Sciatic nerve (tissue), 2 donors: ENCODE measurements around the gene TBXAS1. TPM values are rescaled to one million over a fixed set of nuclear protein-coding genes. Genes with fewer than 3 reads are reported as not detected.

ENCODE experiments used
- ATAC-seq: fragments of 200-7000 bp; cut with Tn5 transposase; one replicate; pipeline ENCODE4 v1.9.1; 2020; ENCODE audit warnings: mild to moderate bottlenecking, moderate library complexity
- DNase-seq: peaks from one replicate; pipeline ENCODE4 v3.0.0-alpha.2; 2020; ENCODE audit warnings: low spot score
- intact Hi-C: fragments of 100-400 bp; cut with DNase I; formaldehyde crosslinking; loops from one replicate; pipeline ENCODE4 v1.14.2; 2022
- total RNA-seq: library from RNA; stranded (reverse); fragmentation: NEBNext Ultra II Directional; extraction: Animal tissue kit (Norgen Biotek cat#: 25700); gene quantifications from one replicate; pipeline ENCODE4 v1.2.1, GENCODE V29; 2021
- donor health status: DM: no; HTN: no; CAD: no.
- donor health status: DM: no; HTN: no; CAD: no.

Gene TBXAS1
- total RNA-seq, 1 donor from 2014 or later, result 19.1 TPM

GRCh38 chr7:140023728-140024127 lies 194.7 kb downstream of the TBXAS1 start:
- DNase-seq (no peak), ATAC-seq (no peak)
- intact Hi-C loops, result no loop called here

DNA sequence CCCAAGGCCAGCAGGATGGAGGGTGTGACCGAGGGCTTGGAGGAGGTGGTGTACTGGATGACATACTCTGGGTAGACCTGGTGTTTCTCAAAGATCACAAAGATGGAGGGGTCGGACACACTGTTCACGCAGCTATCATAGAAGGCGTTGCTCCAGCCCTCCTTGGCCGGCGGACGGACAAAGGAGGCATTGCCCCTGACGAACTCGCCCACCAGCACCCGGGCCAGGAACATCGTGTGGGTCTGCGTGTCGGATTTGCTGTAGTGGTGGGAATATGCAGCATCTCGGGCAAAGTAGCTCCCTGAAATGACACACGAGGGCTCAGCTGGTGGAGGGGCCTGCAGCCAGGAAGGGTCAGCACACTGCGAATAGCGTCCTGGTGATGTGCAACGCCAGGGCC lies 195.5 kb downstream of the TBXAS1 start:
- no peak for DNase-seq
- ATAC-seq, result no peak
- intact Hi-C loops, result no loop called here

GRCh38 chr7:140025241-140025640 lies 196.2 kb downstream of the TBXAS1 start:
- DNase-seq (no peak), ATAC-seq (no peak)
- intact Hi-C loops, result loop anchor here (5.0 kb wide), 1 partner anchor 1472 kb away; no protein-coding TSS in a partner anchor

DNA sequence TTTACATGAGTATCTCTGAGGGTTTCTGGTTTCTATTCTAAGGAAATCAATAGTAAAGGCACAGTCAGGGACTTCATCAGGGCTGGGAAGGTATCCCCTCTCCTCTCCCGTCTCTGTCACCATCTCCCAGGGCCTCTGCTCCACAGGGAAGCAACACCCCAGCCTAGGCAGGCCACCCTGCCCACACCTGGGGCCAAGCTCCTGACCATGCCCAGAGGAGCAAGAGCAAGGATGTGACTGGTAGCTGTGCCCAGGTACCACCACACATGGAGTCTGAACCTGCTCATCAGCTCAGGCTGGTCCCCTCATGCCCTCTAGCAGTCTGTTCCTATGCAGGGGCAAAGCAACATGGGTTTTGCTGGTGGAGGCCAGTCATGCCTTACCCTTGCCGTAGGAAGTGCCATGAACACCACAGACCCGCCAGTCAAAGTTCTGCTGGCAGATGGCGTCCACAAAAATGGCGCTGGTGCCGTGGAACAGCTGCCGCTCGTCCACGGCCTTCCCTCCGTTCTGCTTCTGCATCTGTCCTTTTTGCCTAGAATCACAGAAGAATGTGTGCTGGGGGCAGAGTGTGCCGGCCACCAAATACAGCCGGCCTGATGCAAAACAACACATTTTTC lies 196.9 kb downstream of the TBXAS1 start:
- DNase-seq, result no peak
- no peak for ATAC-seq
- intact Hi-C loops, result loop anchor here (5.0 kb wide), 1 partner anchor 1471 kb away; no protein-coding TSS in a partner anchor

DNA sequence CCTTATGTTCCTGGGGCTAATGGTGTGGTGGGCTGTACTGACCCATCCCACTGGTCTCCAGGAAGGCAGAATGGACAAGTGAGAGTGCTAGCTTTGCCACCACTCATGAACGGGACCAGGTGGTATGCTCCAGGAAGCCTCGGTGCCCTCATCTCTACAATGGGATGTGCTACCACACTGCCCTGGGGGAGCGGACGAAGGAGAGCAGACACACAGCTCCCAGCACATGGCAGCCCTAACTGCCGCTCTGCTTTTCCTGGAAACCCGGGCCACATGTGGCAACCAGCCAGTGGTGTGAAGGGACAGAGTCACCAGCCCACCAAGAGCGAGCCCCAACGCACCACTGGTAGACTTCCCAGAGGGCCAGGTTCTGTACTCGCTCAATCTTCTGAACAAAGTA lies 197.9 kb downstream of the TBXAS1 start:
- ATAC-seq (no peak), DNase-seq (no peak)
- intact Hi-C loops, result loop anchor here (5.0 kb wide), 1 partner anchor 1470 kb away; no protein-coding TSS in a partner anchor

DNA sequence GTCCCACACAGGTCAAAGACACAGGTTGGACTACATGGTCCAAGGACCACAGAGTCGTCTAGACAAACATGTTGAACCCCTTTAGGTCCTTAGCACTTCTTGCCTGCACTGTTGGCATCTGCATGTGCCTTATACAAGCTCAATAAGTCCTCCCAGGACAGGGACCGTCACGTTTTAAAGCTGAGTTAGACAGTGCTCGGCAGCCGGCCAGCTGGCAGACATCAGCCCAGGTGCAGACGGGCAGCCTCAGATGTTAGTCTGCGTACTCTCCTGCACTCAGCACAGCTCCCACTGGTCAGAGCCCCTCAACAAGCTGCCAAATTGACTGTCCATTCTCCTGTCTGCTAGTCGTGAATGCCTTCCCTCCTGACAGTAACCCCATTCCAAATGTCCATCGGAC lies 198.8 kb downstream of the TBXAS1 start:
- intact Hi-C loops, result loop anchor here (5.0 kb wide), 1 partner anchor 1469 kb away; no protein-coding TSS in a partner anchor
- ATAC-seq (no peak), DNase-seq (no peak)

DNA sequence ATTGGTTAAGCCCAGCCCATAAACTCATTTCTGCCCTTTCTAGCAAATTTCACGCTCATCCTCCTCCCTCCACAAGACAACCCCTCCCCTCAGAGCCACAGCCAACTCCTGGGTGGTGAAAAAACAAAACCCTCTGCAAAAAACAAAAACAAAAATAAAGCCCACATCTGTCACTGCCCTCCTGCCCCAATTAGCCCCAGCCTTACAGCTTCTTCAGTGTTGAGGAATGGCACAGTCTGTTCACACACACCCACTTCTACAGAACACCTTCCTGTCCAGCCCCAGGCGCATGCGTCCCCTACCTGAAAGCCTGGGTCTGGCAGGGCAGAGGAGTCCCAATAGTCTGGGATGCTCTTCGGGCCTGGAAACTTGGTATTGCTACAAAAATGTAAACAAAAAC lies 199.2 kb downstream of the TBXAS1 start:
- DNase-seq, result no peak
- intact Hi-C loops, result loop anchor here (5.0 kb wide), 1 partner anchor 1469 kb away; no protein-coding TSS in a partner anchor

GRCh38 chr7:140029072-140029471 lies 200.0 kb downstream of the TBXAS1 start:
- DNase-seq (no peak), ATAC-seq (no peak)
- intact Hi-C loops, result loop anchor here (5.0 kb wide), 1 partner anchor 1468 kb away; no protein-coding TSS in a partner anchor

More for the DNA sequence above, 199.2 kb downstream of the TBXAS1 start:
- ATAC-seq, result no peak

- intact Hi-C loops, result no loop called here
- peak; percentile 63 for ATAC-seq
These were observed 202.3 kb downstream of the TBXAS1 start for GRCh38 chr7:140031364-140031763.

DNA sequence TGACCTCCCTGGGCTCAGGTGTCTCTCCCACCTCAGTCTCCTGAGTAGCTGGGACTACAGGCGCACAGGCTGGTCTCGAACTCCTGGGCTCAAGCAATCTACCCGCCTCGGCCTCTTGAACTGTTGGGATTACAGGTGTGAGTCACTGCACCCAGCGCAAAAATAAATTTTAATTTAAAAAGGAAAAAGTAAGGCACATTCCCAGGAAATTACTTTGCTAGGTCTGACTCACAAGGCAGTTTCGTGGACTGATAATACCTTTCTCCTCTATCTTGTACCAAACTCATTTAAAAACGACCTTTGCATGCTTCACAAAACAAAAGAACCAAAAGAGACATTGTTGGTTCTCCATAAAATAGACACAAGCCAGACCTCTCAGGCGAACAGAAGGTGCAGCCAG lies 204.0 kb downstream of the TBXAS1 start:
- intact Hi-C loops, result no loop called here
- DNase-seq (no peak), ATAC-seq (no peak)

More at GRCh38 chr7:140031364-140031763, 202.3 kb downstream of the TBXAS1 start:
- DNase-seq, result no peak

GRCh38 chr7:140033779-140034363 lies 204.8 kb downstream of the TBXAS1 start:
- intact Hi-C loops, result no loop called here
- ATAC-seq, result peak; percentile 36
- DNase-seq, result no peak

GRCh38 chr7:140034421-140034820 lies 205.4 kb downstream of the TBXAS1 start:
- intact Hi-C loops, result no loop called here
- DNase-seq (no peak), ATAC-seq (no peak)

DNA sequence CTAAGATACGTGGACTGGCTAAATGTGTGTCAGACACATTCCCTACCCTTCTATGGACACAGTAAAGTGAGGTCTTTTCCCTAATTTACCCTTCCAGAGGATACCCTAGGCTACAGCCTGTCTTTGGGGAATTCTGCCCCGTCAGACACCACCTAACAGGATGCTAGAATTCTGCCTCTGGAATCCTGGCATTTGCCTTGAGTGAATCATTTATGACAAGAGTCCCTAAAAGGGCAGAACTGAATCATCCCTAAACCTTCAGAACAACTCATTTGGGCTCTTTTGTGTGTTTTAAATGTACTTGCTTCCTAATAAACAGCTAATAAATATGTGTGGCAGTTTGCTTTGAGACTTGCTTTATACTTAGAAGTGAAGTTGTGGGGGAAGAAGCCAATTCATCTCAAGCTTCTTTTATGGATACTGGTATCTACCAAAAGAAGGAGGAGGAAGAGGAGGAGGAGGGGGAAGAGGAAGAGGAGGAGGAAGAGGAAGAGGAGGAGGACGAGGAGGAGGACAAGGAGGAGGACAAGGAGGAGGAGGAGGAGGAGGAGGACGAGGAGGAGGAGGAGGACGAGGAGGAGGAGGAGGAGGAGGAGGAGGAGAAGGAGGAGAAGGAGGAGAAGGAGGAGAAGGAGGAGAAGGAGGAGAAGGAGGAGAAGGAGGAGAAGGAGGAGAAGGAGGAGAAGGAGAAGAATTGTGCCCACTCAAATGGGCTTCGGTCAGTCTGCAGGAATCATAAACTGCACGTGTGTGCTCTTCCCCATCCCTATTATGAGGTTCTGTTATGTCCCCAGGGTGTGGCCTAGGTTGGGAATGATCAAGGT lies 206.5 kb downstream of the TBXAS1 start:
- DNase-seq, result no peak

GRCh38 chr7:140036224-140036962 lies 207.3 kb downstream of the TBXAS1 start:
- DNase-seq (no peak), ATAC-seq (no peak)
- intact Hi-C loops, result no loop called here

More for the DNA sequence above, 206.5 kb downstream of the TBXAS1 start:
- no peak for ATAC-seq
- intact Hi-C loops, result no loop called here

DNA sequence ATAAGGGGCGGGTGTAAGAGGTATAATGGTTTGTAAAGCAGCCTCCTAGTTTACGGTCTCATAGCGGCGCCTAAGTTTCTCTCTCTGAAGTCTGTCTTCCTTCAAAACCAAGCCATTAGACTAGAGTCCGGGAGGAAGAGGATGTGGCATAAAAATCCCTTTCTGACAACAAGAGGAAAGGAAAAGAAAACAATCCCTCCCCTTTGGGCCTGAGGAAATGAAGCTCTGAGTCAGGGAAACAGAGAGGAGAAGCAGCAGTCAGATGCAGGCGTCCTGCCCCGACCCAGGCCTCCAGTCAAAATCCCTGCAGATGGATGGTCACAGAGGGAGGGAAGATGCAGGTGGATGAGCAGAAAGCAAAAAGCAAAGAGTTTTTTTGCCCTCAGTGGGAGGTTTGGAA lies 210.0 kb downstream of the TBXAS1 start:
- ATAC-seq (no peak), DNase-seq (no peak)
- intact Hi-C loops, result no loop called here

DNA sequence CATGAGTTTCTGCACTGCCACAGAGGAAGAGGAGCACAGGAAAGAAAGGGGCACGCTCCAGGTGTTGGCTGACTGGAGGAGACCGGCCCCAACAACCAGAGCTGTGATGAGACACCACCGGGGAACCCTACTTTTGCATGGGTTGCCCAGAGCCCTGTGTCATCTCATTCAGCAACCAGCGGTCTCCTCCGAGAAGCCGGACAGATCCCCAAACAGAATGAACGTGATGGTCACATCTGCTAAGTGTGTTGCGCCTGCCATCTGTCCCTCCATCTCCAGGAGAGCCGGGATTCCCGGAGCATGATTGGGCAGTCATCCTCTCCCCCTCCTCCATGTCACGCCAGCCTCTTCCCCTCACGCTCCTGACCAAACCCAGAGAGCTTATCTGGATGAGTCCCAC lies 210.8 kb downstream of the TBXAS1 start:
- ATAC-seq (no peak), DNase-seq (no peak)
- intact Hi-C loops, result no loop called here

DNA sequence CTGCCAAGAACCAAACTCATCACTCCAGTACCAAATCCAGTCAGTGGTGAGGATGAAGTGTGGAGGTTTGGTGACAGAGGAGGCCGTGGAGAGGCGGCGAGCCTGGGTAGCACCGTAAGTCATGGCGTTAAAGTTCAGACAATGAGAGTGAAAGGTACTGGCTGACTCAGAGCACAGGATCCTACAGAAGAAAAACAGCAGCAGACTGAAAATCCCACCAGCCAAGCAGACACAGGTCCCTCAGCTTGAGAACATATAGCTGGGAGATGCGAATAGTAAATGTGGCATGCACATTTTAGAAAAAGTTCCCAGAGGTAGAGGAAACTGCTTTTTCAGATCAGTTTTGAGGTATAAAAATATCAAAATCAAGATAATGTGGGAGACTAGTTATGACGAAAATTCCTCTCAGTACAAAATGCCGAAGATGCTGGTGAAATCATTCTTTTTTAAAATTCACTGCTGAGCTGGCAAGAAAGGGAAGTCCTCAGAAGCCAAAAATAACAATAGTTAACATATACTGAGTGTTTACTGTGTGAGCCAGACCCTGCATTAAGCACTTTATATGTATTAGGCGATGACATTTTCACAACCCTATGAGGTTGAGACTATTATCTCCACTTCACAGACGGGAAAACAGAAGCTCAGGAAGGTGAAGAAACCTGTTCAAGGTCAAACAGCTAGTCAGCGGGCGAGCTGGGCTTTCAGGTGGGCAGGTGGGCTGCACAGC lies 212.8 kb downstream of the TBXAS1 start:
- DNase-seq (no peak), ATAC-seq (no peak)
- intact Hi-C loops, result no loop called here

- DNase-seq, result no peak
- intact Hi-C loops, result no loop called here
- no peak for ATAC-seq
These were observed 213.3 kb downstream of the TBXAS1 start for GRCh38 chr7:140042386-140042670.

DNA sequence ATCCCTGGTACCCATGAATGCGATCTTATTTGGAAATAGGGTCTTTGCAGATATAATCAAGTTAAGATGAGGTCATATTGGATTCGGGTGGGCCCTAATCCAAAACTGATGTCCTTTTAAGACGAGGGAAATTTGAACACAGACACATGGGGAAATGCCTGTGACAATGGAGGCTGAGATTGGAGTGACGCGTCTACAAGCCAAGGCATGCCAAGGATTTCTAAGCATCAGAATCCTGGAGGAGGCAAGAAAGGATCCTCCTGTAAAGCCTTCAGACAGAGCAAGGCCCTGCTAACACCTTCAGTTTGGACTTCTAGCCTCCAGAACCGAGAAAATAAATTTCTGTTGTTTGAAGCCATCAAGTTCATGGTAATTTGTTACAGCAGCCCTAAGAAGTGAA lies 215.2 kb downstream of the TBXAS1 start:
- DNase-seq, result no peak

More for the DNA sequence above, 215.2 kb downstream of the TBXAS1 start:
- intact Hi-C loops, result no loop called here
- ATAC-seq, result no peak
